GM23248 (cell line): ENCODE results near the gene SPON2. TPM values are rescaled to one million over a fixed set of nuclear protein-coding genes. Genes with fewer than 3 reads are reported as not detected.

Source experiments
- DNase-seq: peaks from one replicate; pipeline ENCODE4 v3.0.0-alpha.2; 2015
- H2AFZ ChIP-seq: fragments of 200-600 bp; sonication (generic); 2 replicates; pipeline ENCODE4 v1.6.1; 2016; ENCODE audit warnings: antibody characterized with exemption
- H3F3A ChIP-seq: fragments of 200-600 bp; sonication (generic); 2 replicates; pipeline ENCODE4 v1.6.1; 2016; ENCODE audit warnings: mild to moderate bottlenecking, antibody characterized with exemption, mixed run types; ENCODE audit not compliant: insufficient read depth
- H3K27ac ChIP-seq: fragments of 200-600 bp; sonication (generic); 2 replicates; pipeline ENCODE4 v1.5.1; 2016; ENCODE audit warnings: mild to moderate bottlenecking
- H3K27me3 ChIP-seq: fragments of 200-600 bp; sonication (generic); replicated peaks from 2 replicates; pipeline ENCODE4 v1.6.1; 2016; ENCODE audit warnings: mild to moderate bottlenecking; ENCODE audit not compliant: insufficient read depth
- H3K36me3 ChIP-seq: fragments of 200-600 bp; sonication (generic); 2 replicates; pipeline ENCODE4 v1.6.1; 2016; ENCODE audit warnings: low read depth, mild to moderate bottlenecking
- H3K4me1 ChIP-seq: fragments of 200-600 bp; sonication (generic); 2 replicates; pipeline ENCODE4 v1.6.1; 2016; ENCODE audit warnings: mild to moderate bottlenecking; ENCODE audit not compliant: insufficient read depth
- H3K4me2 ChIP-seq: fragments of 200-600 bp; sonication (generic); one replicate; pipeline ENCODE4 v1.6.1; 2016; ENCODE audit warnings: mild to moderate bottlenecking; ENCODE audit not compliant: unreplicated experiment
- H3K4me3 ChIP-seq: fragments of 200-600 bp; sonication (generic); 2 replicates; pipeline ENCODE4 v1.5.1; 2016; ENCODE audit warnings: mild to moderate bottlenecking
- H3K79me2 ChIP-seq: fragments of 200-600 bp; sonication (generic); 2 replicates; pipeline ENCODE4 v1.6.1; 2016; ENCODE audit warnings: mild to moderate bottlenecking; ENCODE audit not compliant: insufficient read depth
- H3K9ac ChIP-seq: fragments of 200-600 bp; sonication (generic); 2 replicates; pipeline ENCODE4 v1.6.1; 2016; ENCODE audit warnings: mild to moderate bottlenecking
- H3K9me2 ChIP-seq: fragments of 200-600 bp; sonication (generic); 2 replicates; pipeline ENCODE4 v1.6.1; 2016; ENCODE audit warnings: mixed run types, mild to moderate bottlenecking, moderate library complexity; ENCODE audit not compliant: insufficient read depth
- H3K9me3 ChIP-seq: fragments of 200-600 bp; sonication (generic); one replicate; pipeline ENCODE4 v1.6.1; 2017; ENCODE audit warnings: low read depth
- H4K20me1 ChIP-seq: fragments of 200-600 bp; sonication (generic); 2 replicates; pipeline ENCODE4 v1.6.0; 2016; ENCODE audit not compliant: insufficient read depth
- EZH2 ChIP-seq: fragments of 200-600 bp; sonication (generic); IDR thresholded peaks from 2 replicates; pipeline ENCODE4 v1.6.1; 2018; ENCODE audit warnings: antibody characterized with exemption, mild to moderate bottlenecking; ENCODE audit not compliant: insufficient read depth, poor library complexity, severe bottlenecking
- EZH2phosphoT487 ChIP-seq: fragments of 200-600 bp; sonication (generic); IDR thresholded peaks from 2 replicates; pipeline ENCODE4 v1.6.1; 2018; ENCODE audit warnings: antibody characterized with exemption, moderate library complexity, mild to moderate bottlenecking, low read depth; ENCODE audit not compliant: insufficient read depth
- WGBS, 2 experiments: methylation state at CpG; one replicate each; pipeline ENCODE4 v1.1.6; 2015 to 2017; ENCODE audit warnings: low lambda C conversion rate in 2 of 2, low coverage in 1 of 2; ENCODE audit errors: missing lambda C conversion rate in 2 of 2; 5-methylcytosine and 5-hydroxymethylcytosine counted together
- in situ Hi-C: fragments of 300-500 bp; cut with MboI; formaldehyde crosslinking; loops from 2 replicates; pipeline ENCODE4 v1.15.0; 2020
- polyA plus RNA-seq: library from polyadenylated mRNA; unstranded; fragments of >200 nt; fragmentation: Nextera tagmentation; extraction: Ambion mirVana; gene quantifications from 2 replicates; pipeline ENCODE4 v1.2.1, GENCODE V29; 2016
- total RNA-seq: library from RNA; depleted of rRNA; stranded (reverse); fragments of >200 nt; shearing (Covaris generic); gene quantifications from 2 replicates; pipeline ENCODE4 v1.2.3, GENCODE V29; 2014

The SPON2 gene
- total and polyA plus RNA-seq, 2 experiments from 2014 or later, result 5.7 to 6.2 TPM

GRCh38 chr4:1212546-1213335, 40.4 kb upstream of the SPON2 start:
- Histone ChIP-seq H3K27ac (no peak overlapping the region), H3K9me3 (no peaks in the 10 kb centered on the region), H3F3A (no peaks in the 10 kb centered on the region), H3K4me1 (peaks cover 15% of the 10 kb centered on the region), H3K79me2 (no peaks in the 10 kb centered on the region), H3K36me3 (no peaks in the 10 kb centered on the region), H3K4me2 (no peak overlapping the region), H3K4me3 (no peak overlapping the region), H2AFZ (no peak overlapping the region), H3K27me3 (no peaks in the 10 kb centered on the region), H4K20me1 (no peaks in the 10 kb centered on the region), H3K9me2 (no peaks in the 10 kb centered on the region), H3K9ac (no peak overlapping the region)
- 91 to 92% methylated on average over 19 to 20 of the region's 20 CpGs for WGBS, 2 experiments
- DNase-seq, result no peak
- TF ChIP-seq EZH2phosphoT487 (no peak), EZH2 (no peak)
- in situ Hi-C loops, result no loop called here

- H3K9me3 ChIP-seq, result no peaks in the 10 kb centered on the region
- H3K4me3 ChIP-seq, result no peak overlapping the region
- no peak overlapping the region for H2AFZ ChIP-seq
- TF ChIP-seq EZH2, result no peak
- TF ChIP-seq EZH2phosphoT487, result no peak
- H3K27ac ChIP-seq, result no peak overlapping the region
- no peaks in the 10 kb centered on the region for H3F3A ChIP-seq
- WGBS, 2 experiments, result 65 to 73% methylated on average over 30 of the region's 34 CpGs
- no peaks in the 10 kb centered on the region for H3K9me2 ChIP-seq
- no peak for DNase-seq
- no peaks in the 10 kb centered on the region for H3K79me2 ChIP-seq
- no peaks in the 10 kb centered on the region for H4K20me1 ChIP-seq
- H3K4me1 ChIP-seq, result peaks cover 15% of the 10 kb centered on the region
- H3K9ac ChIP-seq, result no peak overlapping the region
- no peaks in the 10 kb centered on the region for H3K36me3 ChIP-seq
- no peaks in the 10 kb centered on the region for H3K27me3 ChIP-seq
- H3K4me2 ChIP-seq, result no peak overlapping the region
- in situ Hi-C loops, result no loop called here
Observed at GRCh38 chr4:1211891-1212545, 39.6 kb upstream of the SPON2 start.

- no peaks in the 10 kb centered on the region for H3K9me2 ChIP-seq
- DNase-seq, result no peak
- no peak overlapping the region for H3K27ac ChIP-seq
- no peaks in the 10 kb centered on the region for H3K9me3 ChIP-seq
- no peaks in the 10 kb centered on the region for H3K27me3 ChIP-seq
- H2AFZ ChIP-seq, result no peak overlapping the region
- H3K4me3 ChIP-seq, result no peak overlapping the region
- no peaks in the 10 kb centered on the region for H3K79me2 ChIP-seq
- in situ Hi-C loops, result no loop called here
- no peaks in the 10 kb centered on the region for H3F3A ChIP-seq
- H3K36me3 ChIP-seq, result no peaks in the 10 kb centered on the region
- H4K20me1 ChIP-seq, result no peaks in the 10 kb centered on the region
- TF ChIP-seq EZH2 (no peak), EZH2phosphoT487 (no peak)
- H3K4me2 ChIP-seq, result no peak overlapping the region
- H3K9ac ChIP-seq, result no peak overlapping the region
- WGBS, 2 experiments, result 83 to 88% methylated on average over 13 of the region's 13 CpGs
- peaks cover 15% of the 10 kb centered on the region for H3K4me1 ChIP-seq
Observed at GRCh38 chr4:1211371-1211770, 39.0 kb upstream of the SPON2 start.

- no peak for DNase-seq
- no peaks in the 10 kb centered on the region for H3K27me3 ChIP-seq
- H4K20me1 ChIP-seq, result no peaks in the 10 kb centered on the region
- WGBS, 2 experiments, result 85 to 86% methylated on average over 7 to 10 of the region's 10 CpGs
- no peak overlapping the region for H3K4me2 ChIP-seq
- peaks cover 15% of the 10 kb centered on the region for H3K4me1 ChIP-seq
- no peaks in the 10 kb centered on the region for H3K36me3 ChIP-seq
- H3K4me3 ChIP-seq, result no peak overlapping the region
- no peaks in the 10 kb centered on the region for H3K79me2 ChIP-seq
- no peaks in the 10 kb centered on the region for H3F3A ChIP-seq
- no peak overlapping the region for H3K27ac ChIP-seq
- no peaks in the 10 kb centered on the region for H3K9me2 ChIP-seq
- TF ChIP-seq EZH2phosphoT487 (no peak), EZH2 (no peak)
- in situ Hi-C loops, result no loop called here
- no peak overlapping the region for H3K9ac ChIP-seq
- H3K9me3 ChIP-seq, result no peaks in the 10 kb centered on the region
- H2AFZ ChIP-seq, result no peak overlapping the region
Observed at GRCh38 chr4:1210971-1211370, 38.6 kb upstream of the SPON2 start.
